ENCODE data around the gene PACRG.

The PACRG gene

DNA sequence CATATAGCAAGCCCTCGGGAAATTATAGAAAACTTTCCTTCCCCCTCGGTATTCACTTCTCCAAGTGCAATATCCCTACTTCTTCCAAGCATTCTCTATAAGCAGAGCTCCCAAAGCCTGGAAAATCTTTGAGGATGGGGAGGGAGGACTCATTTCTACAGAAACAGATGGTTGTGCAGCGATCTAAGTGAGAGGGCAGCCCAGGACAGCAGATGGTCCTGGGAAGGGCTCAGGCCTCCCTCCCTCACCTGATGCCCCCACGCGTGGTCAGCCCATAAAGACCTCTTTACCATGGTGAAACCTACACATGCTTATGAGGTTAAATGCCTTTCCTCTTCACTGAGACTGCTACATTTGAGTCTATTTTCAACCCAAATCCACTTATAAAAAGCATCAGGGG lies 367.1 kb downstream of the PACRG start:
- Histone ChIP-seq H3K9me3 (ENCODE audit: insufficient read depth, low read depth, low read length) (no peaks in the 10 kb centered on the region), H3K27ac (ENCODE audit: low read depth, low read length) (no peak overlapping the region), H2AK5ac (ENCODE audit: low read length) (no peak overlapping the region), H4K91ac (ENCODE audit: low read depth, low read length) (no peak overlapping the region), H4K8ac (ENCODE audit: low read depth, low read length) (no peak overlapping the region), H3K36me3 (ENCODE audit: control insufficient read depth in 1 of 2, insufficient read depth in 2 of 2, low read length in 2 of 2) (no peaks in the 10 kb centered on the region), H3K18ac (ENCODE audit: low read length) (no peak overlapping the region), H2BK120ac (ENCODE audit: insufficient read depth, low read length, poor library complexity) (no peak overlapping the region), H3K4me1 (ENCODE audit: control insufficient read depth in 1 of 2, insufficient read depth in 2 of 2, low read length in 2 of 2) (no peaks in the 10 kb centered on the region), H3K14ac (ENCODE audit: low read length) (no peak overlapping the region), H2BK12ac (ENCODE audit: low read length) (no peak overlapping the region), H2AFZ (ENCODE audit: insufficient read depth, low read length, poor library complexity) (no peak overlapping the region), H3K4ac (ENCODE audit: low read depth, low read length) (no peak overlapping the region), H3K23ac (ENCODE audit: low read length) (no peak overlapping the region), H3K27me3 (ENCODE audit: insufficient read depth, low read length) (no peaks in the 10 kb centered on the region), H3K79me2 (ENCODE audit: control insufficient read depth, insufficient read depth, low read length, poor library complexity) (no peaks in the 10 kb centered on the region), H3K79me1 (ENCODE audit: low read length) (no peaks in the 10 kb centered on the region), H3K9ac (ENCODE audit: low read length) (no peak overlapping the region), H2BK5ac (ENCODE audit: low read depth, low read length, poor library complexity) (no peak overlapping the region), H3K4me3 (ENCODE audit: low read depth, low read length) (no peak overlapping the region), H4K12ac (ENCODE audit: low read depth, low read length) (no peak overlapping the region), H3K4me2 (ENCODE audit: low read length) (no peak overlapping the region)
- WGBS (ENCODE audit: extremely low coverage, insufficient coverage, insufficient read length), result no CpG with 5 or more reads among the region's 5 CpGs
- no peak for DNase-seq

DNA sequence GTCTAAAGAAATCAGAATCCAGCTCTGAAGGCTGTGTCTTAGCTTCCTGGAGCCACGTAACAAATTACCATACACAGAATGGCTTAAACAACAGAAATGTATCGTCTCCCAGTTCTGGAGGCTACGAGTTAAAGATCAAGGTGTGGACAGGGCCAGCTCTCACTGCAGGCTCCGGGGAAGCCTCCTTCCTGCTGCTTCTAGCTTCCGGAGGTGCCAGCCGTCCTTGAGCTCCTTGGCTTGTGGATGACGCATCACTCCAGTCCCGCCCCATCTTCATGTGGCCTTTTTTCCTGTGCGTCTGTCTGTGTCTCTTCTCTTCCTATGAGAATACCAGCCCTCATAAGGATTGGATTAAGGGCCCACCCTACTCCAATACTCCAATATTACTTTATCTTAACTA lies 367.6 kb downstream of the PACRG start:
- H3K23ac ChIP-seq (ENCODE audit: low read length), result no peak overlapping the region
- H2BK5ac ChIP-seq (ENCODE audit: low read depth, low read length, poor library complexity), result no peak overlapping the region
- no peak overlapping the region for H4K8ac ChIP-seq (ENCODE audit: low read depth, low read length)
- no peak overlapping the region for H3K9ac ChIP-seq (ENCODE audit: low read length)
- H3K36me3 ChIP-seq (ENCODE audit: control insufficient read depth in 1 of 2, insufficient read depth in 2 of 2, low read length in 2 of 2), result no peaks in the 10 kb centered on the region
- no peak overlapping the region for H4K91ac ChIP-seq (ENCODE audit: low read depth, low read length)
- H3K18ac ChIP-seq (ENCODE audit: low read length), result no peak overlapping the region
- H2BK120ac ChIP-seq (ENCODE audit: insufficient read depth, low read length, poor library complexity), result no peak overlapping the region
- H4K12ac ChIP-seq (ENCODE audit: low read depth, low read length), result no peak overlapping the region
- no peak overlapping the region for H2BK12ac ChIP-seq (ENCODE audit: low read length)
- no peaks in the 10 kb centered on the region for H3K79me2 ChIP-seq (ENCODE audit: control insufficient read depth, insufficient read depth, low read length, poor library complexity)
- no peaks in the 10 kb centered on the region for H3K4me1 ChIP-seq (ENCODE audit: control insufficient read depth in 1 of 2, insufficient read depth in 2 of 2, low read length in 2 of 2)
- H3K27ac ChIP-seq (ENCODE audit: low read depth, low read length), result no peak overlapping the region
- no CpG with 5 or more reads among the region's 9 CpGs for WGBS (ENCODE audit: extremely low coverage, insufficient coverage, insufficient read length)
- no peak overlapping the region for H3K4ac ChIP-seq (ENCODE audit: low read depth, low read length)
- H2AFZ ChIP-seq (ENCODE audit: insufficient read depth, low read length, poor library complexity), result no peak overlapping the region
- no peak overlapping the region for H3K14ac ChIP-seq (ENCODE audit: low read length)
- H3K27me3 ChIP-seq (ENCODE audit: insufficient read depth, low read length), result no peaks in the 10 kb centered on the region
- H3K79me1 ChIP-seq (ENCODE audit: low read length), result no peaks in the 10 kb centered on the region
- no peak overlapping the region for H2AK5ac ChIP-seq (ENCODE audit: low read length)
- no peak for DNase-seq
- peaks cover 3% of the 10 kb centered on the region for H3K9me3 ChIP-seq (ENCODE audit: insufficient read depth, low read depth, low read length)
- no peak overlapping the region for H3K4me3 ChIP-seq (ENCODE audit: low read depth, low read length)
- no peak overlapping the region for H3K4me2 ChIP-seq (ENCODE audit: low read length)

DNA sequence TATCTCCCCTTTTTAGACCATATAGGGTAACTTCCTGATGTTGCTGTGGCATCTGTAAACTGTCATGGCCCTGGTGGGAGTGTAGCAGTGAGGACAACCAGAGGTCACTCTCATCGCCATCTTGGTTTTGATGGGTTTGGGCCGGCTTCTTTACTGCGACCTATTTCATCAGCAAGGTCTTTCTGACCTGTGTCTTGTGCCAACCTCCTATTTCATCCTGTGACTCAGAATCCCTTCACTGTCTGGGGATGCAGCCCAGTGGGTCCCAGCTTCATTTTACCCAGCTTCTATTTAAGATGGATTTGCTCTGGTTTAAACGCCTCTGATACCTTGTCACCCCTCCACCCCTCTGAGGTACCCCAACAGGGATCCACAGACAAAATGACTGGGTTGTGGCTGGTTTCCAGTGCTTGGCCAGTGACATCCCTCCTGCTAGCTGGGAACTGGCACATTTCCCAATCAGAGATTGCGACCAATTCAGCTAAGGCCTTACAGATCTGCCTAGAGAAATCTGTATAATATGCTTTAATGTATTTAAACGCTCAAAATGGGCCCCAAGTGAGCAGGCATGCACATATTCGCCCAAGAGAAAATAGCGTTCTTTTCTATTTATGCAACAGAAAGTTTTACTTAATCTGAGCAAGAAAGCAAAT lies 371.2 kb downstream of the PACRG start:
- H4K12ac ChIP-seq (ENCODE audit: low read depth, low read length), result no peak overlapping the region
- no peak overlapping the region for H3K4ac ChIP-seq (ENCODE audit: low read depth, low read length)
- H3K27me3 ChIP-seq (ENCODE audit: insufficient read depth, low read length), result no peaks in the 10 kb centered on the region
- H3K27ac ChIP-seq (ENCODE audit: low read depth, low read length), result no peak overlapping the region
- no peak overlapping the region for H3K23ac ChIP-seq (ENCODE audit: low read length)
- no peaks in the 10 kb centered on the region for H3K79me1 ChIP-seq (ENCODE audit: low read length)
- H3K4me2 ChIP-seq (ENCODE audit: low read length), result no peak overlapping the region
- peaks cover 5% of the 10 kb centered on the region for H3K9me3 ChIP-seq (ENCODE audit: insufficient read depth, low read depth, low read length)
- H2AFZ ChIP-seq (ENCODE audit: insufficient read depth, low read length, poor library complexity), result no peak overlapping the region
- no peak overlapping the region for H3K9ac ChIP-seq (ENCODE audit: low read length)
- H3K36me3 ChIP-seq (ENCODE audit: control insufficient read depth in 1 of 2, insufficient read depth in 2 of 2, low read length in 2 of 2), result no peaks in the 10 kb centered on the region
- H2BK12ac ChIP-seq (ENCODE audit: low read length), result no peak overlapping the region
- no peak overlapping the region for H2BK5ac ChIP-seq (ENCODE audit: low read depth, low read length, poor library complexity)
- no peak overlapping the region for H2BK120ac ChIP-seq (ENCODE audit: insufficient read depth, low read length, poor library complexity)
- H3K79me2 ChIP-seq (ENCODE audit: control insufficient read depth, insufficient read depth, low read length, poor library complexity), result no peaks in the 10 kb centered on the region
- H4K91ac ChIP-seq (ENCODE audit: low read depth, low read length), result no peak overlapping the region
- no peak overlapping the region for H2AK5ac ChIP-seq (ENCODE audit: low read length)
- no peak overlapping the region for H3K18ac ChIP-seq (ENCODE audit: low read length)
- no CpG with 5 or more reads among the region's 8 CpGs for WGBS (ENCODE audit: extremely low coverage, insufficient coverage, insufficient read length)
- H3K14ac ChIP-seq (ENCODE audit: low read length), result no peak overlapping the region
- DNase-seq, result no peak
- H3K4me3 ChIP-seq (ENCODE audit: low read depth, low read length), result no peak overlapping the region
- H3K4me1 ChIP-seq (ENCODE audit: control insufficient read depth in 1 of 2, insufficient read depth in 2 of 2, low read length in 2 of 2), result no peaks in the 10 kb centered on the region
- no peak overlapping the region for H4K8ac ChIP-seq (ENCODE audit: low read depth, low read length)

DNA sequence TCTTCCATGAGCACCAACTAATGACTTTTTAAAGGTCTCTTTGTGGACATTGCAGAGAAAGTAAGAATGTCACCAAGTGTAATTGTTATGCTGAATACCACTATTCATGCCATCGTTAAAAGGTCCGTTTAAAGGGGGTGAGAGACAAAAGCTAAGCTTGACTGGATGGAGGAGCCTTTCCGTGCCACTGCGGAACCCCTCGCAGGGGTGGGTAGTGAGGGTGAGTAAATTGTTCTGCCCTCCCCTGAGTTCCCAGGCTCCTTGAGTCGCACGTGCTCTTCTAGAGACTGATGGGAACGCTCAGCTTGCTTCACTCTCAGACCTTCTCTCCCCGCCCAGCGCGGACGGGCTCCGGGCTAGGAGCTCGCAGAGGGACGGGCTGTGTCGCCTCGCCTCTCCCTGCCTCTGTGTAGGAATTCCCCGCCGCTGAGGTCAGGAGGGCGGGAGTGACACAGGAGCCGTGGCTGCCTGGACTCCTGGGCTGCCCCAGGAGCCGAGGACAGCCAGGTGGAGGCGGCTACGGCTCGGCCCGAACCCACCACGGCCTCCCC lies 371.9 kb downstream of the PACRG start:
- no peak overlapping the region for H3K4me3 ChIP-seq (ENCODE audit: low read depth, low read length)
- no peak overlapping the region for H3K4me2 ChIP-seq (ENCODE audit: low read length)
- no peaks in the 10 kb centered on the region for H3K27me3 ChIP-seq (ENCODE audit: insufficient read depth, low read length)
- no peak overlapping the region for H3K9ac ChIP-seq (ENCODE audit: low read length)
- no peaks in the 10 kb centered on the region for H3K36me3 ChIP-seq (ENCODE audit: control insufficient read depth in 1 of 2, insufficient read depth in 2 of 2, low read length in 2 of 2)
- no CpG with 5 or more reads among the region's 27 CpGs for WGBS (ENCODE audit: extremely low coverage, insufficient coverage, insufficient read length)
- H3K79me2 ChIP-seq (ENCODE audit: control insufficient read depth, insufficient read depth, low read length, poor library complexity), result no peaks in the 10 kb centered on the region
- no peaks in the 10 kb centered on the region for H3K79me1 ChIP-seq (ENCODE audit: low read length)
- no peak overlapping the region for H4K91ac ChIP-seq (ENCODE audit: low read depth, low read length)
- H3K18ac ChIP-seq (ENCODE audit: low read length), result no peak overlapping the region
- H4K8ac ChIP-seq (ENCODE audit: low read depth, low read length), result no peak overlapping the region
- H3K23ac ChIP-seq (ENCODE audit: low read length), result no peak overlapping the region
- H2AFZ ChIP-seq (ENCODE audit: insufficient read depth, low read length, poor library complexity), result no peak overlapping the region
- no peak overlapping the region for H2BK5ac ChIP-seq (ENCODE audit: low read depth, low read length, poor library complexity)
- no peaks in the 10 kb centered on the region for H3K4me1 ChIP-seq (ENCODE audit: control insufficient read depth in 1 of 2, insufficient read depth in 2 of 2, low read length in 2 of 2)
- peak in 1 of 2 donors; percentile 1 for DNase-seq
- H2BK120ac ChIP-seq (ENCODE audit: insufficient read depth, low read length, poor library complexity), result no peak overlapping the region
- H2AK5ac ChIP-seq (ENCODE audit: low read length), result no peak overlapping the region
- H3K14ac ChIP-seq (ENCODE audit: low read length), result no peak overlapping the region
- H4K12ac ChIP-seq (ENCODE audit: low read depth, low read length), result no peak overlapping the region
- H3K27ac ChIP-seq (ENCODE audit: low read depth, low read length), result no peak overlapping the region
- H3K9me3 ChIP-seq (ENCODE audit: insufficient read depth, low read depth, low read length), result peaks cover 5% of the 10 kb centered on the region
- H2BK12ac ChIP-seq (ENCODE audit: low read length), result no peak overlapping the region
- H3K4ac ChIP-seq (ENCODE audit: low read depth, low read length), result no peak overlapping the region
